Lower leg skin (tissue), 4 donors: ENCODE data around the gene C3orf70. TPM values are rescaled to one million over a fixed set of nuclear protein-coding genes. Genes with fewer than 3 reads are reported as not detected.

Experiments
- DNase-seq, 2 donors: peaks; one replicate each; pipeline ENCODE4 v3.0.0-alpha.2; 2019; ENCODE audit warnings: low spot score in 2 of 2
- H3K4me3 ChIP-seq: fragments of 200-600 bp; sonication (generic); 2 replicates; pipeline ENCODE4 v1.5.1; 2017; ENCODE audit warnings: mild to moderate bottlenecking, low read depth; ENCODE audit not compliant: poor library complexity, severe bottlenecking
- CTCF ChIP-seq, 3 donors: fragments of 450-650 bp; IDR thresholded peaks; one replicate each; pipeline ENCODE4 v1.5.1; 2016; ENCODE audit warnings: antibody characterized with exemption in 3 of 3, mild to moderate bottlenecking in 3 of 3, moderate library complexity in 2 of 3
- POLR2A ChIP-seq, 2 donors: fragments of 450-650 bp; IDR thresholded peaks; one replicate each; pipeline ENCODE4 v1.6.1; 2016 to 2017; ENCODE audit warnings: antibody characterized with exemption in 2 of 2, mild to moderate bottlenecking in 1 of 2, moderate library complexity in 1 of 2
- WGBS, 2 donors: methylation state at CpG; one replicate each; pipeline ENCODE4 v1.1.5; 2018; 5-methylcytosine and 5-hydroxymethylcytosine counted together
- intact Hi-C: fragments of 100-400 bp; cut with DNase I; formaldehyde crosslinking; loops from one replicate; pipeline ENCODE4 v1.15.0; 2023; ENCODE audit warnings: low total_unique reads
- total RNA-seq, 4 donors: library from RNA; depleted of rRNA; stranded (reverse); fragments of >200 nt; gene quantifications; one replicate each; pipeline ENCODE4 v1.1.0, GENCODE V29; 2016

Gene C3orf70
- total RNA-seq, 4 donors from 2014 or later: 0.84 to 5.5 (median 4.3) TPM

GRCh38 chr3:185052631-185053030 is 100.2 kb downstream of the C3orf70 start:
- TF ChIP-seq POLR2A (IDR thresholded peaks at IDR 0.05): no peak
- TF ChIP-seq CTCF (IDR thresholded peaks at IDR 0.05): no peak
- WGBS, 2 donors: 84 to 94% methylated on average over 6 of the region's 6 CpGs
- no peak overlapping the region for H3K4me3 ChIP-seq
- DNase-seq: no peak
- intact Hi-C loops: no loop called here

- 84 to 85% methylated on average over 8 of the region's 8 CpGs for WGBS, 2 donors
- TF ChIP-seq POLR2A (IDR thresholded peaks at IDR 0.05) (no peak), CTCF (IDR thresholded peaks at IDR 0.05) (no peak)
- H3K4me3 ChIP-seq: no peak overlapping the region
- intact Hi-C loops: no loop called here
- DNase-seq: no peak
Observed at GRCh38 chr3:185051801-185052200, 101.1 kb downstream of the C3orf70 start.

- 96% methylated on average over 4 of the region's 4 CpGs for WGBS, 2 donors
- H3K4me3 ChIP-seq: no peak overlapping the region
- intact Hi-C loops: no loop called here
- TF ChIP-seq CTCF (IDR thresholded peaks at IDR 0.05): no peak
- no peak for TF ChIP-seq POLR2A (IDR thresholded peaks at IDR 0.05)
- no peak for DNase-seq
Observed at GRCh38 chr3:185049710-185050109, 103.2 kb downstream of the C3orf70 start.

- intact Hi-C loops: no loop called here
- WGBS, 2 donors: 77 to 88% methylated on average over 4 of the region's 4 CpGs
- H3K4me3 ChIP-seq: no peak overlapping the region
- no peak for TF ChIP-seq POLR2A (IDR thresholded peaks at IDR 0.05)
- no peak for TF ChIP-seq CTCF (IDR thresholded peaks at IDR 0.05)
- DNase-seq: no peak
Observed at GRCh38 chr3:185046603-185047002, 106.3 kb downstream of the C3orf70 start.

- 46 to 51% methylated on average over 1 of the region's 1 CpG for WGBS, 2 donors
- intact Hi-C loops: no loop called here
- H3K4me3 ChIP-seq: no peak overlapping the region
- TF ChIP-seq CTCF (IDR thresholded peaks at IDR 0.05): no peak
- TF ChIP-seq POLR2A (IDR thresholded peaks at IDR 0.05): no peak
- no peak for DNase-seq
Observed at GRCh38 chr3:185046164-185046515, 106.7 kb downstream of the C3orf70 start.

- TF ChIP-seq POLR2A (IDR thresholded peaks at IDR 0.05) (no peak), CTCF (IDR thresholded peaks at IDR 0.05) (no peak)
Observed at GRCh38 chr3:185042312-185043050, 110.4 kb downstream of the C3orf70 start.

More at GRCh38 chr3:185042312-185043050, 110.4 kb downstream of the C3orf70 start:
- DNase-seq: no peak
- WGBS, 2 donors: 76 to 86% methylated on average over 7 of the region's 7 CpGs
- no peak overlapping the region for H3K4me3 ChIP-seq
- intact Hi-C loops: no loop called here
